CD4-positive, alpha-beta memory T cell (primary cell): ENCODE measurements around the gene VWC2. TPM values are rescaled to one million over a fixed set of nuclear protein-coding genes. Genes with fewer than 3 reads are reported as not detected.

Source experiments
- CTCF ChIA-PET: fragments of 350-600 bp; sonication (Branson Sonifier 250); formaldehyde crosslinking; loops from one replicate; lab custom pipeline; 2021; ENCODE audit warnings: inconsistent platforms; ENCODE audit not compliant: partially characterized antibody; lab: Charles Lee
- POLR2A ChIA-PET: fragments of 350-600 bp; sonication (Branson Sonifier 250); formaldehyde crosslinking; loops from one replicate; lab custom pipeline; 2021; ENCODE audit not compliant: partially characterized antibody; lab: Charles Lee
- DNase-seq, 5 donors: peaks; one replicate each; pipeline versions ENCODE4 v3.0.0 to v3.0.0-alpha.2; 2020 to 2022; ENCODE audit warnings: mixed read lengths in 1 of 5
- H3K27ac ChIP-seq: one replicate; pipeline ENCODE4 v1.7.0; 2013; ENCODE audit warnings: low read depth, low read length
- H3K27me3 ChIP-seq: 2 replicates; pipeline ENCODE4 v1.7.0; 2013; ENCODE audit warnings: mild to moderate bottlenecking, low read length, moderate library complexity; ENCODE audit not compliant: insufficient read depth
- H3K36me3 ChIP-seq: 2 replicates; pipeline ENCODE4 v1.7.0; 2013; ENCODE audit warnings: mild to moderate bottlenecking, low read length, moderate library complexity; ENCODE audit not compliant: insufficient read depth
- H3K4me1 ChIP-seq: 2 replicates; pipeline ENCODE4 v1.7.0; 2013; ENCODE audit warnings: mild to moderate bottlenecking, low read length, moderate library complexity; ENCODE audit not compliant: insufficient read depth
- H3K4me3 ChIP-seq, 2 donors: one replicate each; pipeline ENCODE4 v1.7.0; 2013; ENCODE audit warnings: low read length in 2 of 2, mild to moderate bottlenecking in 1 of 2
- H3K9me3 ChIP-seq, 2 donors: one replicate each; pipeline ENCODE4 v1.7.0; 2013; ENCODE audit warnings: low read length in 2 of 2, control low read depth in 1 of 2; ENCODE audit not compliant: control insufficient read depth in 1 of 2
- H3K27ac Mint-ChIP-seq, 7 donors: one replicate each; pipeline ENCODE4 v1.8.0; 2020 to 2021; ENCODE audit warnings: mixed read lengths in 7 of 7, mild to moderate bottlenecking in 6 of 7, inconsistent platforms in 3 of 7, moderate library complexity in 3 of 7
- H3K27me3 Mint-ChIP-seq, 2 donors: one replicate each; pipeline ENCODE4 v1.8.0; 2020 to 2021; ENCODE audit warnings: mixed read lengths in 2 of 2
- H3K36me3 Mint-ChIP-seq, 2 donors: one replicate each; pipeline ENCODE4 v1.8.0; 2020 to 2021; ENCODE audit warnings: mixed read lengths in 2 of 2, inconsistent platforms in 1 of 2, mild to moderate bottlenecking in 1 of 2
- H3K4me1 Mint-ChIP-seq, 4 donors: one replicate each; pipeline ENCODE4 v1.8.0; 2020 to 2021; ENCODE audit warnings: mixed read lengths in 4 of 4, mild to moderate bottlenecking in 1 of 4
- H3K4me3 Mint-ChIP-seq, 8 donors: one replicate each; pipeline ENCODE4 v1.8.0; 2020 to 2021; ENCODE audit warnings: mixed read lengths in 8 of 8, mild to moderate bottlenecking in 7 of 8, moderate library complexity in 6 of 8, inconsistent platforms in 3 of 8
- H3K9me3 Mint-ChIP-seq, 8 donors: one replicate each; pipeline ENCODE4 v1.8.0; 2020 to 2021; ENCODE audit warnings: mixed read lengths in 8 of 8, mild to moderate bottlenecking in 5 of 8, inconsistent platforms in 3 of 8, moderate library complexity in 1 of 8
- intact Hi-C: fragments of 100-400 bp; cut with micrococcal nuclease; formaldehyde crosslinking; loops from one replicate; pipeline ENCODE4 v1.15.1; 2023
- polyA plus RNA-seq, 2 donors: library from polyadenylated mRNA; unstranded; fragments of 300-500 nt; fragmentation: Illumina TruSeq; gene quantifications; one replicate each; pipeline ENCODE4 v1.2.3, GENCODE V29; 2021
- total RNA-seq, 2 experiments: library from RNA; stranded (reverse); gene quantifications; one replicate each; pipeline ENCODE4 v1.2.3, GENCODE V29; 2021

VWC2 gene
- total and polyA plus RNA-seq, 4 experiments from 2014 or later, result not detected

DNA sequence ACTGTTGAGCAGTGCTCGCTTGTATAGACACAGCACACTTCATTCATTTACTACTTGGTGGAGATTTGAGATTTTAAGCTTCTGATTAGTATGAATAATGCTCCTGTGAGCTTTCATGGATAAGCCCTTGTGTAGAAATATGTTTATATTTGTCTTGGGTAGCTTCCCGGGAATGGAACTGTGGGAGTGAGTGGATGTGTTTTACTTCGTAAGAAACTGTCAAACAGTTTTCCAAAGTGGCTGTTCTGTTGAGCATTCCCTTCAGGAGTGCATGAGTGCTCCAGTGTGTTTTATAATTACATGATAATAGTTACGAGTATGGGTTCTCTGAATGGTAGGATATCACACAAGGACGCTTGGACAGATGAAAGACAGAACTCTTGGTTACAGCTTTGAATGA is 49.4 kb downstream of the VWC2 start:
- Mint-ChIP-seq H3K27ac (no peak overlapping the region), H3K27me3 (peaks cover 0 to 1% of the 10 kb centered on the region in 2 donors), H3K4me3 (no peak overlapping the region), H3K36me3 (no peaks in the 10 kb centered on the region), H3K4me1 (no peaks in the 10 kb centered on the region), H3K9me3 (peaks cover 0 to 11% (median 5%) of the 10 kb centered on the region in 8 donors)
- no peaks in the 10 kb centered on the region for H3K27me3 ChIP-seq
- no peaks in the 10 kb centered on the region for H3K36me3 ChIP-seq
- no peak overlapping the region for H3K27ac ChIP-seq
- CTCF ChIA-PET, result no interaction called here
- H3K9me3 ChIP-seq, result no peaks in the 10 kb centered on the region
- no peak for DNase-seq
- POLR2A ChIA-PET, result no interaction called here
- intact Hi-C loops, result no loop called here
- H3K4me1 ChIP-seq, result no peaks in the 10 kb centered on the region
- no peak overlapping the region for H3K4me3 ChIP-seq

DNA sequence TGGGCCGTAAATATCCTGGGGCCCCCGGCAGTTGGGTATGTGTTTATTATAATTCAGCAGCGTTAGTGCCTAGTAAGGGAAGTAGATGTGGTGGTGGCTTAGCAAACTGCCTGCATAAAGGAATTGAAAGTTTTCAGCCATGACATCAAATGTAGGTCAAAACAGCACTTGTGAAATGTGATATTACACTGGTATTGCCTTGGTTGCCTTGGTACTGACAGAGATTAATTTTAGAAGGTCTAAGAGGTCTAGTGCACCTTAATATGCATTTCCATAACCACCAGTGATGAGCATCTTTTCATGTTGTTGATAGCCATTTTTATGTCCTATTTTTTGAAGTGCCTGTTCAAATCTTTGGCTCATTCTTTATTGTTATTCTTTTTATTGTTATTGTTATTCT is 50.1 kb downstream of the VWC2 start:
- H3K4me1 ChIP-seq, result no peaks in the 10 kb centered on the region
- no peak overlapping the region for H3K4me3 ChIP-seq
- Mint-ChIP-seq H3K36me3 (no peaks in the 10 kb centered on the region), H3K4me3 (no peak overlapping the region), H3K4me1 (no peaks in the 10 kb centered on the region), H3K9me3 (peaks cover 0 to 18% (median 5%) of the 10 kb centered on the region in 8 donors), H3K27me3 (peaks cover 0 to 1% of the 10 kb centered on the region in 2 donors), H3K27ac (no peak overlapping the region)
- no peaks in the 10 kb centered on the region for H3K9me3 ChIP-seq
- ChIA-PET CTCF (no interaction called here), POLR2A (no interaction called here)
- intact Hi-C loops, result no loop called here
- no peaks in the 10 kb centered on the region for H3K27me3 ChIP-seq
- DNase-seq, result no peak
- H3K27ac ChIP-seq, result no peak overlapping the region
- no peaks in the 10 kb centered on the region for H3K36me3 ChIP-seq

DNA sequence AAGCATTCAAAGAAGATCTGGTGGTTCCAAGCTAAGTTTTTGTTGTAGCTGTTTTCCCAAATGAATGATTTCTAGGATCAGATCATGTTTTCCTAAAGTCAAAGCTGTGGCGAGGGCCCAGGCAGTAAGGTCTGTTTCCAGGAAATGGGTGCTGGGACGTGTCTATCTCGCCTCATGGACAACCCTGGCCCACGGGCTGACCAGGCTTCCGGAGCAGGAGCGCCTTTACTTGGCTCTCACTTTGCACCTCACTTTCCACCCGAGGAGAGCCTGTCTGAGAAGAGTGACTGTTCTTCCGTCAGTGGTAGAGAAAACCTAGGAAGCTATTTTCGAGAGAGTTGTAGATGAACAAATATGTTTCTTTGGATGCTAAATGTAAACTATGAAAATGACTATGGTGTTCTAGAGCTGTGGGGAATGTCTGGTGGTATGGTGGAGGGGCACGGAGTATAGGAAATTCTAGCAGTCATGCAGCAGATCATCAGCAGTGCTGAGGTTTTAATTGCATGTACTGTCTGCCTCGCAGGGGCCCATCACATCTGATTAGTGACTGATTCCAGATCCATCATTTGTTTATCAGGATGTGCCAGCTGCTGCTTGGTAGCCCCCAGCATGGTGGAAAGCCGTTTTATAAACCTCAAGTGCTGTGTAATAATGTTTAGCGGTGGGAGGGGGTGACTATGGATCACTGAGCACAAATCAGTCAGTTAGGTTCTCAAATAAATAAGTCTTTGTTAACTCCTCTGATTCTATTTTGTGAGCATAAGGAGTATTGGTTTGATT is 66.6 kb downstream of the VWC2 start:
- POLR2A ChIA-PET, result no interaction called here
- intact Hi-C loops, result no loop called here

DNA sequence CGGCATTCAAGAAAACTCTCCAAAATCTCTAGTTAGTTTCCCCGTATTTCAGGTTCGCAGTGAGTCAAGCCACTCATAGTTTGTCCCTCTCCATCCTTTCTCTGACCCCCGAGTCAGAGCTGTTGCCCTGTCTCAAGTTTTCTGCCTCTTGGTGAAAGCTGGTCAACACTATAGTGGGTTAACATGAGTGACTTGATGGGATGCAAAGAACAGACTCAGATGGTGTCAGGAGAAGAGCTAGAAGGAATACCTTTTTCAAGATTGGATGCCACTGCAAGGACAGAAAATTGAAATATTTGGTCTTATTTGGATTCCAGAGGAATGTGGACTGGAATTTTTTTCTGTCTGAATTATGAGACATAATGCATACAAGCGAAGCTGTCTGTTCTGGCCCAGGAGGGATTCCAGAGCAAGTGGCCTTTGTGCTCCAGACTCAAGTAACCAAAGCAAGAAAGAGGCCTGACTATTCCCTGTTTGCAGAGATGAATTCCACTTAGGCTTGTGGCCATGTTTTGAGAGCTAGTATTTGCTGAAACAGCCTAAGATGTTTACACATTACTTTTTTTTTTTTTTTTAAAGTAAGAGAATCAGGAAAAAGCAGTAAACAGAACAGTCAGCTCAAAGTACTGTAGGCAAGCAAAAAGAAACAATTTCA is 67.4 kb downstream of the VWC2 start:
- CTCF ChIA-PET, result no interaction called here
- intact Hi-C loops, result no loop called here

More for the DNA sequence above, 66.6 kb downstream of the VWC2 start:
- H3K27ac ChIP-seq, result no peak overlapping the region
- peaks cover 0 to 3% (median 0%) of the 10 kb centered on the region in 8 donors for H3K9me3 Mint-ChIP-seq
- H3K27me3 ChIP-seq, result no peaks in the 10 kb centered on the region
- no peaks in the 10 kb centered on the region for H3K4me1 ChIP-seq
- peaks cover 0 to 6% of the 10 kb centered on the region in 2 donors for H3K27me3 Mint-ChIP-seq
- H3K4me3 ChIP-seq, result no peak overlapping the region
- H3K27ac Mint-ChIP-seq, result no peak overlapping the region
- no peaks in the 10 kb centered on the region for H3K36me3 Mint-ChIP-seq
- CTCF ChIA-PET, result no interaction called here
- no peaks in the 10 kb centered on the region for H3K36me3 ChIP-seq
- no peak for DNase-seq
- H3K4me1 Mint-ChIP-seq, result no peaks in the 10 kb centered on the region
- H3K4me3 Mint-ChIP-seq, result no peak overlapping the region
- H3K9me3 ChIP-seq, result no peaks in the 10 kb centered on the region

DNA sequence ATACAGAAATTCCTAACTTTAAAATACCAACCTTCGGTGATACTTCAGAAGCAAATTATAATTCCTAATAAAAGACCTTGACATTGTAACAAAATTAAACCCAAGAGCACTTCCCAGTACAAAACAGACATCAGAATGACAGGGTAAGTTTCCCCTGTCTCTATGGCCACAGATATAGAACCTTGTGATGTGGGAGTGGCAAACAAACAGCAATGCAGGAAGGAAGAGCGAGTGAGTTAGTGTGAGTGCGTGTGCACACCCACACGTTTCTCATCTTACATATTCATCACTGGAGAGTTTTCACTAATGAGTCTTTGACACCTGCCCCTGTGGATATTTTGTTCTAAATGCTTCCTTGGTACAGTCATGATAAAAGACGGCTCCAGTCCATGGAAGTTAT is 72.2 kb downstream of the VWC2 start:
- no peak overlapping the region for H3K27ac Mint-ChIP-seq
- CTCF ChIA-PET, result no interaction called here
- H3K9me3 Mint-ChIP-seq, result no peaks in the 10 kb centered on the region
- Histone ChIP-seq H3K9me3 (no peaks in the 10 kb centered on the region), H3K36me3 (no peaks in the 10 kb centered on the region), H3K27me3 (no peaks in the 10 kb centered on the region), H3K4me3 (no peak overlapping the region), H3K27ac (no peak overlapping the region), H3K4me1 (no peaks in the 10 kb centered on the region)
- peaks cover 0 to 2% of the 10 kb centered on the region in 2 donors for H3K27me3 Mint-ChIP-seq
- H3K4me1 Mint-ChIP-seq, result no peaks in the 10 kb centered on the region
- no peak for DNase-seq
- no peaks in the 10 kb centered on the region for H3K36me3 Mint-ChIP-seq
- no peak overlapping the region for H3K4me3 Mint-ChIP-seq
- intact Hi-C loops, result no loop called here
- POLR2A ChIA-PET, result no interaction called here

More for the DNA sequence above, 67.4 kb downstream of the VWC2 start:
- no peaks in the 10 kb centered on the region for H3K4me1 Mint-ChIP-seq
- POLR2A ChIA-PET, result no interaction called here
- no peak overlapping the region for H3K27ac Mint-ChIP-seq
- peaks cover 0 to 2% of the 10 kb centered on the region in 2 donors for H3K27me3 Mint-ChIP-seq
- DNase-seq, result no peak
- Histone ChIP-seq H3K36me3 (no peaks in the 10 kb centered on the region), H3K27ac (no peak overlapping the region), H3K27me3 (no peaks in the 10 kb centered on the region), H3K9me3 (no peaks in the 10 kb centered on the region), H3K4me1 (no peaks in the 10 kb centered on the region), H3K4me3 (no peak overlapping the region)
- no peak overlapping the region for H3K4me3 Mint-ChIP-seq
- H3K9me3 Mint-ChIP-seq, result no peaks in the 10 kb centered on the region
- no peaks in the 10 kb centered on the region for H3K36me3 Mint-ChIP-seq

DNA sequence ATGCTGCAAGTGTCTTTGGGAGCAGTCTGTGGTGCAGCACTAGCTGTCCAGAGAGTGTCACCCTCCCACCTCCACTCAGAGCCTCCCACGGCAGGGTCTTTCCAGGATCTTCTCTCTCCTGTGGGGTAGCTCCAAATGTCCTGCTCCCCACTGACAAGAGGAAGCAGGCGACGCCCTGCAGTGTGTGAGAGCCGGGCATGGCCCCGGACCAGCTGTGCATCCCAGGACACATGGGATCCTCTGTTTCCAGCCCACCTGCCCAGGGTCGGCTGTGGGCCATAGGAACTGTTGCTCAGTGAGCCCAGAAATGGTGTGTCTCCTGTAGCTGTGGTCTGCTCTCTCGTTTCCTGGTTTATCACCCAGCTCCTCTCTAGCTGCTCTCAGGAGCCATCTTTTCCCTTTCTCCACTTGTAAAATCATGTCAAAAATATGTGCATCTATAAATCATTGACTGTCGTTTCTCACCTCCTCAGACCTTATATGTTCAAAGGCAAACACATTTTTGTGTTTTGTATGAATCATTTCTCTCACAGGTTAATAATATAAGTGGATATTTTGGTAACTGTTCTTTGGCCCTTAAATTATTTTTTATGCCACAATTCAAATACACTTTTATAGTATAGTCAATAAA is 74.9 kb downstream of the VWC2 start:
- Histone ChIP-seq H3K9me3 (no peaks in the 10 kb centered on the region), H3K4me1 (no peaks in the 10 kb centered on the region), H3K36me3 (no peaks in the 10 kb centered on the region), H3K4me3 (no peak overlapping the region), H3K27me3 (no peaks in the 10 kb centered on the region), H3K27ac (no peak overlapping the region)
- no peaks in the 10 kb centered on the region for H3K9me3 Mint-ChIP-seq
- DNase-seq, result no peak
- H3K4me1 Mint-ChIP-seq, result no peaks in the 10 kb centered on the region
- no peaks in the 10 kb centered on the region for H3K27me3 Mint-ChIP-seq
- no peaks in the 10 kb centered on the region for H3K36me3 Mint-ChIP-seq
- no peak overlapping the region for H3K27ac Mint-ChIP-seq
- CTCF ChIA-PET, result no interaction called here
- POLR2A ChIA-PET, result no interaction called here
- H3K4me3 Mint-ChIP-seq, result no peak overlapping the region
- intact Hi-C loops, result no loop called here

DNA sequence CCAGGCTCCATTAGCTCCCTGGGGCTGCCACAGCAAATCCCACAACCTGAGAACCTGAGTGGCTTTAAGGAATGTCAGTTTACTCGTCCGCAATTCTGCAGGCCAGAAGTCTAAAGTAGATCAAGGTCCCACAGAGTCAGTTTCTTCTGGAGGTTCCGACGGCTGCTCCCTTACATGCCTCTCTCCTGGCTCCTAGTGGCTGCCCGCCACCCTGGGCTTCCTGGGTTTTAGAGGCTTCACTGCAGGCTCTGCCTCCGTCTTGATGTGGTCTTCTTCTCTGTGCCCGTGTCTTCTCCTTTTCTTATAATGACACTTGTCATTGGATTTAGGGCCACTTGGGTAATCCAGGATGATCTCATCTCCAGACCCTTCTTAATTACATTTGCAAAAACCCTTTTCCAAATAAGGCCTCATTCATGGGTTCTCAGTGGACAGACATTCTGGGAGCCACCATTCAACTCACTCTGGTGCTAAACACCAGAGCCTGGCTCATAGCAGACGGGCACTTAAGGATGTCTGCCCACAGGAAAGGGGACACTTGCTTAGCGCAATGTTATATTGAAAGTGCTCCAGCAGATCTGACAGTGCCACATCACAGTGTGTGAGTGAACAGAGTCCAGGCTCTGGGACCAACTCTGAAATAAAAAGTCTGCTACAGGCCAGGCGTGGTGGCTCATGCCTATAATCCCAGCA is 77.6 kb downstream of the VWC2 start:
- H3K4me3 Mint-ChIP-seq, result no peak overlapping the region
- no peaks in the 10 kb centered on the region for H3K4me1 Mint-ChIP-seq
- POLR2A ChIA-PET, result no interaction called here
- Histone ChIP-seq H3K27ac (no peak overlapping the region), H3K4me3 (no peak overlapping the region), H3K4me1 (no peaks in the 10 kb centered on the region), H3K9me3 (no peaks in the 10 kb centered on the region), H3K36me3 (no peaks in the 10 kb centered on the region), H3K27me3 (no peaks in the 10 kb centered on the region)
- CTCF ChIA-PET, result interaction anchor here (0.7 kb wide), 1 partner anchor 10 kb away, joined by 4 read pairs; no protein-coding TSS in a partner anchor
- intact Hi-C loops, result no loop called here
- H3K27ac Mint-ChIP-seq, result no peak overlapping the region
- peaks cover 0 to 3% (median 0%) of the 10 kb centered on the region in 8 donors for H3K9me3 Mint-ChIP-seq
- H3K27me3 Mint-ChIP-seq, result no peaks in the 10 kb centered on the region
- DNase-seq, result no peak
- H3K36me3 Mint-ChIP-seq, result no peaks in the 10 kb centered on the region
